ENCODE data around the gene MAD2L2.
A peak's percentile ranks its signal among the peaks of the same experiment; 100 is the strongest.

MAD2L2 gene

DNA sequence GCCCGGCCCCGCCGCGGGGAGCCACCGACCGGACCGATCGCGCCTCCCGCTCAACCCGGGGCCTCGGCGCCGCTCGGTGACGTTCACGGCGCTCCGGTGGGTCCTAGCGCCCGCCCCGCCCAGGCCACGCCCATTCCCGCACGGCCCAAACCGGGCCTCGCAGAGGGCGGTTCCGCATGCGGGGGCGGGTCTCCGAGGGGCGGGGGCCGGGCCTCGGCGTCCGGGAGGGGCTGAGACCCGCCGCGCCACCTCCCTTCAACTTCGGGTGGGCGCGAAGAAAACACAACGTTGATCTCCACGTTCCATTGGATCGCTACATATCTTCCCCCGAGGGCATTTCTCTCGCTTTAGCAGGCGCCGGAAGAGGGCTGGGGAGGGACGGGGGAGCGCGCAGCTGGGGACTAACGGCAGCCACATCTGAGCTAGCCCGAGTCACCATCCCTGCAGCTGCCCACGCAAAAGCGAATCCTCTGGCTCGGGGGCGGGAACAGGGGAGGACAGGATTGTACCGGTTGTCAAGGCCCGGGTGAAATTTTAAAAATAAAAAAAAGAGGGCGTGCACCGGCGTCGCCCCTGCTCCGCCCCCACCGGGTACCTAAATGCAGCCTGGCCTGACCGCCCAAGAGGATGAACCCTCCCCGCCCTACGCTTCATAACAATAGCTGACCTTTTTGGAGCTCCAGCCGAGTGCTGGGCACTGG, at the start of gene MAD2L2:
MAD2L2 (minus strand) TSS at position 78 of the 701 bp plus-strand sequence. CDS start 547 bp downstream, outside the sequence.
- peak; percentile 73 for DNase-seq

DNA sequence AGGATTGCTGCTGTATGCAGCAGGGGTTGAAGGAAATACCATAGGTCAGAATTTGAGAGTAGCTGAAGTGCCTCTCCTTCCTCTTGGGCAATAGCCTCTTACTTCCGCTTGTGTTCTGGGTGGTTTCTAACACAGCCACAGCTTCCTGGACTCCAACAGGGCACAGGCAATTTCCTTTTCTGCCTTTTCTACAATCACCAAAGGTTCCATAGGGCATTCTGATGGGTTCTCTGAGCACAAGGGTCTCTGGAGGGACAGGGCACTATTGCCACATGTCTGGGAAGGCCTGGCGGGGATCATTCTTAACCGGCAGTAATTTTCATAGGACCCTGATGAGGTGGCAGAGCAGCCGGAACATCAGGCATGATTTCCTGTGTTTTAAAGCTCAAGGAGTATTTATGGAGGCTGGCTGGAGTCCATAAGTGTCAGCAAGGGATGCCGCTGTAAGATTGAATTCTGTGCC, 49.5 kb upstream of the MAD2L2 start:
- DNase-seq, result no peak

DNA sequence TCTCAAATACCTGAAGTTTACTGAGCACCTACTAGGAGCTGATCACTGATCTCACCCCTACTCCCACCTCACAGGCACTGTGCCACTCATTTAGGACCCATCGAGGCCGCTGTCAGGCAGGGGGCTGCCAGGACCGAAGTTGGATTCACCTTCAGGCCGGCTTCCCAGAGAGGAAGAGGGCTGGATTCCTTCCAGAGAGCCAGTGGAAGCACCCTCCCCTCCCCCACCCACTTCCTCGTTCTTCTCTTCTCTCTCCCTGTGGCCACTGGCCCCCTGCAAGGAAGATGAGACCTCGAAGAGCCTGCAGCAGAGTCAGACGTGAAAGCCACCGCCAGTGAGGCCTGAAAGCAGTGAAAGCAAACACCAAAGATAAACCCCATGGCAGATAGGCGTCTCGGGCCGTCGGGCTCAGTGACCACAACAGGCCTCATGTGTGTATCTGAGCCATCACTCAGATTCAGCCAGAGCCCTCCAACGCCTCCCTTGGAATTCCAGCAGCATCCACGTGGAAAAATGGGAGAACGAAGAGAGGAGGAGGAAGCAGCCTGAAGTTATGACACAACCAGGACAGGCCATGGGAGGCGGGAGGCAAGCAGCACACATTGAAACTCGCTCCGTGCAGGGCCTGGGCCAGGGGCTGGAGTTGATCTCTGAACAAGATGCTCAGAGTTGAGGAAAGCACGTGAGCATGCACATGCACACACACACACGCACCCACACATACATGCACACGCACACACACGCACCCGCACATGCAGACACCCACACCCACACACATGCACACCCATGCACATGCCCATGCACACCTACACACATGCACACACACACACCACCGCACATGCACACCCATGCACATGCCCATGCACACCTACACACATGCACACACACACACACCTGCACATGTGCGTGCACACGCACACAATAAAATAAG, 48.8 kb upstream of the MAD2L2 start:
- DNase-seq, result no peak

DNA sequence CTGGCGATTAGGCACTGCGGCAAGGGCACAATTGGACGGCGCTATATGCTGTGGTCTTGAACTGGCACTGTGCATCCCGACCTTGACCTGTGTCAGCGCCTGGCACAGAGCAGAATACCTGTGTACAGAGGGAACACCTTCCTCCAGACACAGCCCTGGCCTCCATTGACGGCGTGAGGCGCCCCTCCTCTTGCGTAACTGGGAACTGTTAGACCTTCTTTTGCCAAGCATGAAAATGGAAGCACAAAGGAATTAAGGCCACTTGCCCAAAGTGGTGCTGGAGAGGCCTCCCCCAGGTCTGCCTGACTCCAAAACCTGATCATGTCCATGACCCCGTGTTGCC, 48.2 kb upstream of the MAD2L2 start:
- no peak for DNase-seq

- no peak for DNase-seq
These were observed 47.3 kb upstream of the MAD2L2 start for GRCh38 chr1:11728126-11728806.

DNA sequence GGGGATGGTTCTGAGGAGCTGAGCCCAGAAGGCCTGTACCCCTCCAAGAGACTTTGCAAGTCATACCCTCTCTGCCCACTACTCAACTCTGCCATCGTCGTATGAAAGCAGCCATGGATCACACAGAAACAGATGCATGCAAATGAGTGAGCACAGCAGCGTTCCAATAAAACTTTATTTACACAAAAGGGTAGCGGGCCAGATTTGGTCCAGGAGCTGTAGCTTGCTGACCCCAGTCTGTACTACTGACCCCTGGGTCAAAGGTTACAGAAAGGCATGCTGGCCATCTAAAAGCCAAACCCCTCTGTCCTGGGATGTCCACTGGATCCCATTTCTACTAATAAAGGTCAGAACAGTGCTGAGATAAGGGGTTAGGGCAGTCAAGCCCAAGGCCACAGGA, 46.2 kb upstream of the MAD2L2 start:
- no peak for DNase-seq

GRCh38 chr1:11725616-11726015, 44.7 kb upstream of the MAD2L2 start:
- DNase-seq, result no peak

GRCh38 chr1:11722538-11722937, 41.6 kb upstream of the MAD2L2 start:
- no peak for DNase-seq

DNA sequence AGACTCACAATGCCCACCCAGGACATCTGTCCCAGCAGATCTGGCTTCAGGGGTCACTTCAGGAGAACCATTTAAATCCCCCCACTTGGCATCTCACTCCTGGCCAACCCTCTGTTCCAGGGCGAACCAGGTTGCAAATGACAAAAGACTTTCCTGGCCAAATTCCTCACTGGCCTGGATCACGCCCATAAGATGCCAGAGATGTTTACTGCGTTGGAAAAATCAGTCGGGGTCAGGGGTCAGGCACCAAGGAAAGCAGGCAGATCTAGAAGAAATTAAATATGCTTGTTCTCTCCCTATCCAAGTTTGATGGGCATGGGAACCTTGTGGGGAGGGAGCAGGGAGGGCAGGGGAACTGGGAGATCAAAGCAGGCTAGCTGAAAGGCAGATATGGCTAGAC, 40.4 kb upstream of the MAD2L2 start:
- DNase-seq, result no peak

- no peak for DNase-seq
These were observed 39.6 kb upstream of the MAD2L2 start for GRCh38 chr1:11720525-11720924.

- DNase-seq, result no peak
These were observed 39.1 kb upstream of the MAD2L2 start for GRCh38 chr1:11720033-11720376.

DNA sequence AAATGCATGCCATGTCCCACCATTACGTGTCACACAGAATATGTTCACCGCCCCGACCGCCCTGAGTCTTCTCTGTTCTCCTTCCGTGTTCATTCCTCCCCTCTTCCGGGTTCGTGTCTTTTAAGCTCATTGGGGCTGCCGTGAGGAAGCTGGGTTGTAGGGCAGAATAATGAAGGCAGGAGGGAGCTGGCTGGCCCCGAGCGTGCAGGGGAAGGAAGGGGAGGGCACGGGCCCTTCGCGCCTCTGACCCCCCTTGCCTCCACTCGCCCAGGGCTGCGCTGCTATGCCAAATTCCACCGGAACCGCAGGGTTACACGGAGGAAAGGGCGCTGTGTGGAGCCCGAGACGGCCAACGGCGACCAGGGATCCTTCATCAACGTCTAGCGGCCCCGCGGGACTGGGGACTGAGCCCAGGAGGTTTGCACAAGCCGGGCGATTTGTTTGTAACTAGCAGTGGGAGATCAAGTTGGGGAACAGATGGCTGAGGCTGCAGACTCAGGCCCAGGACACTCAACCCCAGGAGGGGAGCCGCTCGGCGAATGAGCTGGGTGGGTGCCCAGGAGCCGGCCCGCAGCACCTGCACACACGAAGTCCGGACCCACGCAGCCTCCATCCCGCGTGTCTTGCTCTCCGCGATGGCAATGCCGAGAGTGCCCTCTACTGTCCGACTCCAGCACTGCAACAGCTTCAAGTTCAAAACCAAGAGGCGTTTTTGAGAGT, 38.5 kb upstream of the MAD2L2 start:
- no peak for DNase-seq

DNA sequence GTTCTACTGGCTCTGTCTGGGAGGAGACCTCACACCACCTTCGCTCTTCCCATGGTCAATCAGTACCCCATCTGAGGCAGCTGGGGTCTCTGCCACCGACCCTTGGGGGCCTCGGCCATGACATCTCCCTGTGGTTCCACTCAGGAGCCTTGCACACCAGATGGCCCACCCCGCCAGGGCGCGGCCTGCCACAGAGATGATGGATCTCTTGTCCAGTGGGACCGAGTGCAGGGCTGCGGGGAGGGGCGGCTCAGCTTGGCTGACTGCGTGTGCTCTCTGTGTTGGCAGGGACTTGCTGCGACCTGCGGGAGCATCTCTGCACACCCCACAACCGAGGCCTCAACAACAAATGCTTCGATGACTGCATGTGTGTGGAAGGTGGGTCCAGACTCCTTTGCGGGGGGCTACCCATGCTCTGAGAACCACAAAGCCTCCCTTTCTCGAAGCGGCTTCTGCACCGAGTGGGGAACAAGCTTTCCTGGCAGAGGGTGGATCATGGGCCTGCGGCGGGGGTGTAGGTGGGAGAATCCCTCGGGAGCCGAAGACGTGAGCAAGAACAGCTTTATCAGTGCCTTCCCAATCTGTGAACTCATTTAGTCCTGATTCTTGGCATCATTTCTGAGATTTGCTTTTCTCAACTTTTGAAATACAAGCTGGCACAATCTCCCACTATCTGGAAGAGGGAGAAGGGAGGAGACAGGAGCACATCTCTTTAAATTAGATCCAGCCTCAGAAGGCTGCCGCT, 34.1 kb upstream of the MAD2L2 start:
- DNase-seq, result no peak

DNA sequence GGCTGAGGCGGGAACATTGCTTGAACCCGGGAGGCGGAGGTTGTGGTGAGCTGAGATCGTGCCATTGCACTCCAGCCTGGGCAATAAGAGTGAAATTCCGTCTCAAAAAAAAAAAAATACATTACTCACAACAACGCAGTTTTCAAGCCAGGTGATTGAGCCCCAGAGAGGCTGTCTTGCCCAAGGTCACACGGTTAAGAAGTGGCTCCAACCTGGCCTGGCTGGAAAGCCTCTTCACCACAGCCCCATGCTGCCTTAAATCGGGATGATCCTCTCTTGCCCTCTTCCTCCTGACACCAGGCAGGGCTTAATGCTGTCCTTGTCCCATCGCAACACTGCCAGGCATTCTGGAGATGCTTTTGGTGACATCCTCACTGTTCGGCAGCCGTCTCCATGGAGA, 32.1 kb upstream of the MAD2L2 start:
- DNase-seq, result no peak

DNA sequence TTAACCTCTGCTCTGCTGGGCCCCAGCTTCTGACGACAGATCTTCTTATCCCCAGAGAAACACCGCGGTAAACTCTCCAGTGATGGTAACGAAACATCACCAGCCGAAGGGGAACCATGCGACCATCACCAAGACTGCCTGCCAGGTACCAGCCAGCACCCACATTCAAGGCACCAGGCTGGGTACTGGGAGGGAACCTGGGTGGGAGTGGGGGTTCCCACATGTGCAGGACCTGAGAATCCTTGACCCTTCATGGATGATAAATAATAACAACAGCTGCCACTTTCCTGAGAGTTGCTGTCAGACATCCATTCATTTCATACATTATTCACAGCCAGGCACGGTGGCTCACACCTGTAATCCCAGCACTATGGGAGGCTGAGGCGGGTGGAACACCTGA, 31.3 kb upstream of the MAD2L2 start:
- DNase-seq, result no peak

- DNase-seq, result no peak
These were observed 30.5 kb upstream of the MAD2L2 start for GRCh38 chr1:11711490-11711889.

DNA sequence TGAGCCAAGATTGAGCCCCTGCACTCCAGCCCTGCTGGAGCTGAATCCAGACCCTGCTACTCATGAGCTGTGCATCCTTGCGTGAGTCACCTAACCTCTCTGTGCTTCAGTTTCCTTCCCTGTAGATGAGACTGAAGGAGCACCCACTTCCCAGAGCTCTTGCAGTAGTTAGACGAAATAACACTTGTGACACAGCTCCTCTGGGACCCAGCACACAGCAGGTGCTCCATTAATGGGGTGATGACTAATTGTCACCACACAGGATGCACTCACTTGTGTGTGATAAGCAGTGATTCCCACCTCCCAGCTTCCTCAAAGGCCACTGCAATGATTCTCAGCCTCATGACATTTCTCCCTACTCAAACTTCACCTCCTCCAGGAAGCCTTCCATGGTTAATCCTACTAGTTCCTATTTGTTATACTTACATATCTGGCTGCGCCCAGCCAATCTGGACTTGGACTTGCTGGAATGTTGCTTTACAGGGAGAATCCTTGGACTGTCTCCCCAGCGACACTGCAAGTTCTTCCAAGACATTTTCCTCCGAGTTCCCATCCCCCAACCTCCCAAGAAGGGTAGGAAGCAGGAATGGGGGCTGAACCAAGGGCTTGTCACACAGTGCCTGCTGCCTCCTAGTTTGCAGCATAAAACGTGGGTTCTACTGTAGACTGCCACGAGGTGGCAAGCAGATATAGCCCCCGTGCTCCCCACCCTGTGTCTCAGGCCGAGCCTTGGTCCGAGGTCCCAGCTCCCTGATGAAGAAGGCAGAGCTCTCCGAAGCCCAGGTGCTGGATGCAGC, 27.8 kb upstream of the MAD2L2 start:
- no peak for DNase-seq

DNA sequence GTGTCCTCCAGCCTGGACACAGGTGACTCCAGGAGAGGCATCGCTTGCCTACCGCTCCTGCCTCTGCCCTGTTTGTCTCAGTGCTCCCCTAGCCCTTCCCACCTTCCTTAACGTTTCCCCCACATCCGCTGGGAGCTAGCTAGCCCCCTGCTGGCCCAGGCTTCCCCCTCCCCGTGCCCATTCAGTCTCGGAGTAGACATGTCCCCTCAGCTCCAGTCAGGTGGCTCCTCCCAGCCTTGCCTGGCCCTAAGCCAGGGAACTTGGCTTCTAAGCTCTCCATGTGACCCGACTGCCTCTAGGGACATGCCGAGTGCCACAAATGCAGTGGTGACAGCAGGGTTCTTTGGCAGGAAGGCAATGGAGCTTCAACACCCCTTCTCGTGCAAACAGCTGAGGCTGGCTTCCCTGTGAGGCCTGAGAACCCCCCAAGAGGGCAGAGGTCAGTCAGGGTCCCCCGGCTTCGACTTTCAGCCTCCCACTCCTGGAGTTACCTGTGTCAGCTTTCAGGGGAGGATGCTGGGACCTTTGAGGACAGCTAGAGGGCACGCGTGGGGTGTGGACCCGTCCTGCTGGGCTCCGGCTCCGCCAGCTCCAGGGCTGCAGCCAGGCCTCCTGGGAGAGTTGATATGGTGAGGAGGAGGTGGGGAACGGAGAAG, 26.8 kb upstream of the MAD2L2 start:
- DNase-seq, result no peak

DNA sequence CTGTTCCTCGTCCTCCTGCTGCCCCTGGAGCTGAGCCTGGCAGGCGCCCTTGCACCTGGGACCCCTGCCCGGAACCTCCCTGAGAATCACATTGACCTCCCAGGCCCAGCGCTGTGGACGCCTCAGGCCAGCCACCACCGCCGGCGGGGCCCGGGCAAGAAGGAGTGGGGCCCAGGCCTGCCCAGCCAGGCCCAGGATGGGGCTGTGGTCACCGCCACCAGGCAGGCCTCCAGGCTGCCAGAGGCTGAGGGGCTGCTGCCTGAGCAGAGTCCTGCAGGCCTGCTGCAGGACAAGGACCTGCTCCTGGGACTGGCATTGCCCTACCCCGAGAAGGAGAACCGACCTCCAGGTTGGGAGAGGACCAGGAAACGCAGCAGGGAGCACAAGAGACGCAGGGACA, 25.3 kb upstream of the MAD2L2 start:
- DNase-seq, result no peak

GRCh38 chr1:11705596-11705995, 24.6 kb upstream of the MAD2L2 start:
- no peak for DNase-seq

Data from NCI-H1048 (cell line).